Tibial nerve (tissue), 4 donors: ENCODE results near the gene CDK5RAP3. TPM values are rescaled to one million over a fixed set of nuclear protein-coding genes. Genes with fewer than 3 reads are reported as not detected.
A peak's percentile ranks its signal among the peaks of the same experiment; 100 is the strongest.

Source experiments
- DNase-seq, 2 donors: peaks; one replicate each; pipeline ENCODE4 v3.0.0-alpha.2; 2019; ENCODE audit warnings: low spot score in 2 of 2
- H3K27ac ChIP-seq, 4 donors: fragments of 200-600 bp; sonication (generic) in 3 of 4; one replicate each; pipeline ENCODE4 v1.5.1; 2017 to 2019; ENCODE audit warnings: mild to moderate bottlenecking in 1 of 4
- H3K27me3 ChIP-seq, 2 donors: fragments of 200-600 bp; sonication (generic) in 1 of 2; one replicate each; pipeline versions ENCODE4 v1.5.1 to v1.6.0; 2017 to 2019
- H3K36me3 ChIP-seq, 3 donors: fragments of 200-600 bp; sonication (generic); one replicate each; pipeline ENCODE4 v1.5.1; 2018 to 2019
- H3K4me1 ChIP-seq, 4 donors: fragments of 200-600 bp; sonication (generic) in 3 of 4; one replicate each; pipeline ENCODE4 v1.5.1; 2017 to 2019
- H3K4me3 ChIP-seq, 4 donors: fragments of 200-600 bp; sonication (generic) in 3 of 4; one replicate each; pipeline ENCODE4 v1.5.1; 2017 to 2019; ENCODE audit warnings: mild to moderate bottlenecking in 1 of 4, moderate library complexity in 1 of 4
- H3K9me3 ChIP-seq, 4 donors: fragments of 200-600 bp; sonication (generic) in 3 of 4; one replicate each; pipeline ENCODE4 v1.5.1; 2017 to 2019
- CTCF ChIP-seq, 5 experiments: fragments of 200-600 bp in 3 of 5; fragments of 450-650 bp in 2 of 5; sonication (generic) in 3 of 5; IDR thresholded peaks; one replicate each; pipeline ENCODE4 v1.5.1; 2016 to 2019; ENCODE audit warnings: antibody characterized with exemption in 5 of 5, mild to moderate bottlenecking in 3 of 5, moderate library complexity in 2 of 5
- EP300 ChIP-seq, 2 donors: sonication (generic); formaldehyde crosslinking; IDR thresholded peaks; one replicate each; pipeline ENCODE4 v1.6.1; 2017; ENCODE audit warnings: antibody characterized with exemption in 2 of 2, mild to moderate bottlenecking in 1 of 2
- POLR2A ChIP-seq, 2 donors: fragments of 450-650 bp; IDR thresholded peaks; one replicate each; pipeline ENCODE4 v1.6.1; 2017; ENCODE audit warnings: antibody characterized with exemption in 2 of 2, mild to moderate bottlenecking in 2 of 2, moderate library complexity in 2 of 2
- WGBS, 2 donors: methylation state at CpG; one replicate each; pipeline ENCODE4 v1.1.5; 2018; 5-methylcytosine and 5-hydroxymethylcytosine counted together
- total RNA-seq, 4 donors: library from RNA; depleted of rRNA; stranded (reverse); fragments of >200 nt; gene quantifications; one replicate each; pipeline ENCODE4 v1.1.0, GENCODE V29; 2016

Gene CDK5RAP3
- total RNA-seq, 4 donors from 2014 or later = 163 to 310 (median 200) TPM

DNA sequence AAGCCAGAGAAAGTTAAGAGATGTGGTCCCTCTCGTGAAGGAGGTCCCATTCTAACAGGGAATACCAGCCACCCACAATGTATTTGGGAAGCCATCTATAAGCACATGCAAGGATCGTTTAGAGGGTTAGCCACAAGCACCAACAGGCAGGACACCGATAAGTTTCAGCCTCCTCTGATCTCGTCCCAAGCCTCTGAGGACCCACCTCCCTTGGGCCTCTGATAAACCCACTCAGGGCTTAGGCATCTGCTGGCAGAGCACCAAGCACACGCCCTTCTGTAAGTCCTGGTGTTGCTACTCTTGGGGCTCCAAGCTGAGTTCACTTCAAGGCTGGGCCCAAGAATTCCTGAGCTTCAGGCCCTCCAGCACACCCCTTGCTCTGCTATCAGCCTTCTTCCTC lies 35.0 kb upstream of the CDK5RAP3 start:
- DNase-seq = no peak
- Histone ChIP-seq H3K27me3 (no peaks in the 10 kb centered on the region), H3K9me3 (no peaks in the 10 kb centered on the region), H3K4me3 (no peak overlapping the region), H3K4me1 (peaks cover 0 to 25% (median 3%) of the 10 kb centered on the region in 4 donors), H3K36me3 (peaks cover 0 to 18% (median 0%) of the 10 kb centered on the region in 3 donors), H3K27ac (no peak overlapping the region)
- WGBS, 2 donors = 61 to 78% methylated on average over 5 of the region's 5 CpGs
- TF ChIP-seq POLR2A (IDR thresholded peaks at IDR 0.05) (no peak), CTCF (IDR thresholded peaks at IDR 0.05) (no peak), EP300 (IDR thresholded peaks at IDR 0.05) (no peak)

DNA sequence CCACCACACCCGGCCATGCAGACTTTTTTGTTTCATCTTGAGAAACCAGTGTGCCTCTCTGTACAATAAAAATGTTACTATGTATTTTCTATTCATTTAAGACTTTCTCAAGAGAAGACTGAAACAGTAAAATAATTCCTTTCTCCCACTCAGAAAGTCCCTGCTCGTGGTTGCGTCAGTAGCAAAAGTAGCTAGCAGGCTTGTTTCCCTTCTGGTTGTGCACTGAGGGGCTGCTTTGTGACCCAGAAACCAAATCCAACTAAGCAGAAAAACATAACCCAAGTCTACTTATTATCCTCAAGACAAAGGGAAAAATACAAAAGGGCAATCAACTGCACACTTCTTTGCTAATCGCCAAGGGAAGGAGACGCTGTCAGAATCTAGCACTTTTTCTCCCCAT lies 33.0 kb upstream of the CDK5RAP3 start:
- H3K27me3 ChIP-seq = no peaks in the 10 kb centered on the region
- H3K4me1 ChIP-seq = peaks cover 0 to 32% (median 12%) of the 10 kb centered on the region in 4 donors
- H3K36me3 ChIP-seq = peaks cover 0 to 6% (median 0%) of the 10 kb centered on the region in 3 donors
- peak overlapping the region in 2 of 4 donors; percentile 9 for H3K27ac ChIP-seq
- WGBS, 2 donors = 51 to 54% methylated on average over 5 of the region's 5 CpGs
- H3K9me3 ChIP-seq = no peaks in the 10 kb centered on the region
- no peak for DNase-seq
- no peak for TF ChIP-seq CTCF (IDR thresholded peaks at IDR 0.05)
- no peak for TF ChIP-seq POLR2A (IDR thresholded peaks at IDR 0.05)
- no peak for TF ChIP-seq EP300 (IDR thresholded peaks at IDR 0.05)
- H3K4me3 ChIP-seq = no peak overlapping the region

DNA sequence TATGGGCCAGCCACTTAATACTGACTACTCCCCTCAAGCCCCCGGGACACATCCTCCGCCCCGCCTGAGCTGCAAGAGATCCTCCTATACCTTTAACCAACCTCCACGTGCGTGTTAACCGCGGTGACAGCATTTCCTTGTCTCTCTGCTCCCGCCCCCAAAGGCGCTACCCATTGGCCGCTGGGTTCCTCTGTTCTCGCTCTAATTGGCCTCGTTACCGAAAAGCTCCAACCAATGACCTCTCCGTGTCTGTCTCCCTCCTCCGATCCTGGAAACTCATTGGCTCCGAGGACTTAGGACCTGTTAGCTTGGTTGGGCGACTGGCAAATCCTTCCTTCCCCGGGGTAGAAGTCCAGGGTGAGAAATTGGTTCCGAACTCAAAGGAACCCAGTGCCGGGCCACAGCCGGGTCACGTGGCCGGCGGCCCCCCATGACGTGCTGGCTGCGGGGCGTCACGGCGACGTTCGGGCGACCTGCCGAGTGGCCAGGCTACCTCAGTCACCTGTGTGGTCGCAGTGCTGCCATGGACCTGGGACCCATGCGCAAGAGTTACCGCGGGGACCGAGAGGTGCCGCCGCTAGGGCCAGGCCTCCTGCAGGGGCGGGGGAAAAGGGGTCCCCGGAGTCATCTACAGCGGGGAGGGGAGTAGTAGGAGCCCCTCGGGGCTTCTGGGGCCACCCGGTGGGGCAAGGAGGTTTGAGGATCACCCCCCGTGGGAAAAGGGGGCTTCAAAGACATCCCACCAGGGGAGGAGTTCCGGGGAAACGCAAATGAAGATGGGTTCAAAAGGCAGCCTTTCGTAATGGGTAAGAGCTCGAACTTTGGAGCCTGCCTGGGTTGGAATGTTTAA lies 29.4 kb upstream of the CDK5RAP3 start, which contains the start of gene PNPO:
PNPO (plus strand) TSS at position 326 of the 850 bp plus-strand sequence; CDS start at position 431, 105 bp downstream.
- Histone ChIP-seq H3K27ac (peak within 1 kb of the TSS; percentile 60 to 90 (median 82)), H3K9me3 (no peaks in the 10 kb centered on the region), H3K4me1 (peaks cover 0 to 32% (median 13%) of the 10 kb centered on the region in 4 donors), H3K4me3 (peak within 1 kb of the TSS; percentile 64 to 91 (median 82)), H3K36me3 (peaks cover 0 to 32% (median 0%) of the 10 kb centered on the region in 3 donors), H3K27me3 (no peaks in the 10 kb centered on the region)
- peak in 1 of 2 donors; percentile 79 for TF ChIP-seq EP300 (IDR thresholded peaks at IDR 0.05)
- peak in 2 of 5 experiments; percentile 31 to 32 for TF ChIP-seq CTCF (IDR thresholded peaks at IDR 0.05)
- TF ChIP-seq POLR2A (IDR thresholded peaks at IDR 0.05) = peak; percentile 30 to 55
- WGBS, 2 donors = 2 to 3% methylated on average over 39 to 47 of the region's 50 CpGs
- DNase-seq = peak; percentile 89 to 96

- WGBS, 2 donors = 8 to 16% methylated on average over 5 of the region's 5 CpGs
- no peak for DNase-seq
- Histone ChIP-seq H3K36me3 (peaks cover 0 to 34% (median 0%) of the 10 kb centered on the region in 3 donors), H3K4me1 (peaks cover 0 to 38% (median 13%) of the 10 kb centered on the region in 4 donors), H3K27ac (peak overlapping the region in 3 of 4 donors; percentile 77 to 90 (median 87)), H3K27me3 (no peaks in the 10 kb centered on the region), H3K4me3 (peak overlapping the region; percentile 64 to 91 (median 82)), H3K9me3 (no peaks in the 10 kb centered on the region)
- no peak for TF ChIP-seq CTCF (IDR thresholded peaks at IDR 0.05)
- no peak for TF ChIP-seq POLR2A (IDR thresholded peaks at IDR 0.05)
- TF ChIP-seq EP300 (IDR thresholded peaks at IDR 0.05) = no peak
Measured at GRCh38 chr17:47942096-47942510, 28.8 kb upstream of the CDK5RAP3 start.

- peak overlapping the region; percentile 64 to 91 (median 82) for H3K4me3 ChIP-seq
- peak overlapping the region in 3 of 4 donors; percentile 77 to 90 (median 87) for H3K27ac ChIP-seq
Measured at GRCh38 chr17:47942568-47942967, 28.3 kb upstream of the CDK5RAP3 start.

More at GRCh38 chr17:47942568-47942967, 28.3 kb upstream of the CDK5RAP3 start:
- DNase-seq = no peak
- H3K27me3 ChIP-seq = no peaks in the 10 kb centered on the region
- no peaks in the 10 kb centered on the region for H3K9me3 ChIP-seq
- H3K4me1 ChIP-seq = peaks cover 0 to 39% (median 13%) of the 10 kb centered on the region in 4 donors
- 73 to 76% methylated on average over 6 of the region's 6 CpGs for WGBS, 2 donors
- H3K36me3 ChIP-seq = peaks cover 0 to 34% (median 0%) of the 10 kb centered on the region in 3 donors
- TF ChIP-seq CTCF (IDR thresholded peaks at IDR 0.05) (no peak), EP300 (IDR thresholded peaks at IDR 0.05) (no peak), POLR2A (IDR thresholded peaks at IDR 0.05) (no peak)
